HG02678 (cell line): ENCODE results near the gene GOT2.
"Not testable (repeated sequence)": the region's sequence is repeated elsewhere in the genome, so short reads cannot be mapped to it uniquely, and the experiment has no call there.

Experiments used
- ATAC-seq: cut with Tn5 transposase; IDR thresholded peaks from one replicate; pipeline ENCODE4 v1.9.1; 2021; ENCODE audit warnings: mild to moderate bottlenecking, moderate library complexity; ENCODE audit not compliant: unreplicated experiment

Gene GOT2

GRCh38 chr16:58733671-58734458 lies at the start of gene GOT2:
TSS of gene GOT2 (minus strand) at chr16:58734316. CDS start at chr16:58734228, 88 bp downstream.
- peak; percentile 96 for ATAC-seq

- not testable (repeated sequence) for ATAC-seq
These were observed 45.2 kb upstream of the GOT2 start for GRCh38 chr16:58779291-58779690.

GRCh38 chr16:58773870-58774269 lies 39.8 kb upstream of the GOT2 start:
- no peak for ATAC-seq

GRCh38 chr16:58768145-58768544 lies 34.0 kb upstream of the GOT2 start:
- ATAC-seq = no peak

DNA sequence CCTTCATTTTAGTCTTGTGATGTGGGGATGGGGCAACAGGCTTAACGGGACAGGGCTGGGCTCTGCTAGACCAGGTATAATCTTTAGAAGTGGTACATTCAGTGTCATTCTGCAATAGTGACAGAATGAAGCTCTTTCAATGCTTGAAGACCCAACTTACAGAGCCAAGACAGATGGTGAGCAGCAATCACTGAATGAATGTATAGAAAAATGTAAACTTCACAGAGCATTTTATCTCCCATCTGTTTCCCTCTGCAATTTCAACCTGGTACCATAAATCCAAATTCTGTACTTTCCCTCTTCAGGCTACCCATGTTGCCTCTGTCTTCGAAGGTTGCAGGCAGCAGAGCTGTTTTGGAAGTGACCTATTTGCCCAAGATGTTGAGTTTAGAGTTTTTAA lies 33.5 kb upstream of the GOT2 start:
- ATAC-seq = no peak

GRCh38 chr16:58756650-58757332 lies 22.7 kb upstream of the GOT2 start:
- no peak for ATAC-seq

DNA sequence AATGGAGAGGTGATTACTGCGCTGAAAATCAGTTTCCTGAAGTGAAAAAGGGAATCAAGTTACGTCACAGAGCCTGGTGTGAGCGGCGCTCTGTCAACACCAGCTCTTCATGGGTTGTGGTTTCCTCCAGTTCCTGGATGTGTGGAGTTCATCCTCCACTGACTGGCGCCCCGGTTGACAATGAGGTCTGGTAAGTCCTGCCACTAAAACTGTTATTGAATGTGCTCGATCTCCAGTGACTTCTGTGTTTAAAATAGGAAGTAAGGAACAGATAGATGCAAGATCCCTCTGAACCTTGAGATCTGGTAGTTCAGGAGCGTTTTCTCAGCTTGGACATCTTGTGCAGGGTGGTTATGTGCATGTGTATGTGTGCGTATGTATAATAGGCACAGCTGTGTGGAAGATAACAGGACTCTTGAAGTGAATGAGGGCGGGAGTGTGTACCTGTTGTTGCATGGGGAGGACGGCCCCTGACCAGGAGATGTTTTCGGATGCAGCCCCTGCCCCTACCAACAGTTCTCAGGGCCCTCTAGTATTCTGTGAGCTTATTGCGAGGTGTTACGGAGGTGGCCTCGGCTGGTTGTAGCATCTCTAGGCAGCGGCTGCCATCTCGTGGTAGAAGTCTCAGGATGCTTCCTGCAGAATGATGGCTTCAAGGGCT lies 22.0 kb upstream of the GOT2 start:
- peak; percentile 92 for ATAC-seq

DNA sequence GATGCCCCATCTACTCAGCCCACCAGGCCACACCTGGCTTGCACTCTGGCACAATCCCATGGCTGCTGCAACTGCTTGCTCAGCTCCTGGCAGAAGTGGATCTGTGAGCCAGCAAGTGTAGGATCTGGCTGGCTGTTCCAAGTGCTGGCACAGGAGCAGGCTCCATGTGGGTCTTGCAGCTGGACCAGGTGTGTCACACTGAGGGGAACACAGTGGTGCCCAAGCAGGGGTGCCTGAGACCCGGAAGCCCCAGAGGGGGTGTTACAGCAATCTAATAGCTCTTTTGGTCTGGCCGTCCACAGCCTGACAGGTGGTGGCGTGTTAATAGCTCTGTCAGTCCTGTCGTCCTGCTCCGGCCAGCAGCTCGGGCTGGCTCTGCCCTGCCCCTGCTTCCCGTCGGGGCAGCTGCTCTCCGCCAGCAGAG lies 19.6 kb upstream of the GOT2 start:
- no peak for ATAC-seq

DNA sequence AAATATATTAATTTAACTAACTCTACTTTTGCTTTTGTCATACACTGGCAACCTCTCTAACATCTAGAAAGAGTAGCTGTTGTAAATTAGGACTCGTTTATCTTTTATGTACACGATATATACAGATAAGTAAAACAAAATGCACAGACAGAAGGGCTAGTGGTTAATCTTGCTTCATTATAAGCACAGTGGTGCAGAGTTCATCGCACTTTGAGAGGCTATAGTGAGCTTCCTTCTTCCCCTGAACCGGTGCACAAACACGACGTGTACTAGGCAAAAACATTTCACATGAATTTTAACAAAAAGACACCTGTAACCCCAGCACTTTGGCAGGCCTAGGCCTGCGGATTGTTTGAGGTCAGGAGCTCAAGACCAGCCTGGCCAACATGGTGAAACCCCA lies 10.4 kb upstream of the GOT2 start:
- no peak for ATAC-seq

GRCh38 chr16:58741976-58742375 lies 7.9 kb upstream of the GOT2 start:
- no peak for ATAC-seq

GRCh38 chr16:58741166-58741565 lies 7.0 kb upstream of the GOT2 start:
- ATAC-seq = no peak

- no peak for ATAC-seq
These were observed 4.7 kb upstream of the GOT2 start for GRCh38 chr16:58738672-58739296.

DNA sequence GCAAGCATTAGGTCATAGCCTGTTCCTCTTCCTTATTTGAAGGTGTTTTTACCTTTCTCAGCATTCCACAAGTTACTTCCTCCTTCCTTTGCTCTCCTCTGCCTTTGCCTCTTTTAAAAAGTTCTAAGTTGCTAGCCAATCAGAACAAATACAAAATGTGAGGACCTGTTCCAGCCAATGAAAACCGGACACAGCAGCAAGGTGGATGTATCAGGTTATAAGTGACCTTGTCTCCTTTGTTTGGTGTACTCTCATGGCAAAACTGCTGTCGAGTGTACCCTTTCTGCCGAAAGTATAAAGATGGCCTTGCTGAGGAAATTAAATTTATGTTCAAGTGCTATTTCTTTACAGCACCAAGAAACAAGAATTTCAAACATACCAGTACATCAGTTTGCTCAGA lies 2.2 kb upstream of the GOT2 start:
- not testable (repeated sequence) for ATAC-seq

DNA sequence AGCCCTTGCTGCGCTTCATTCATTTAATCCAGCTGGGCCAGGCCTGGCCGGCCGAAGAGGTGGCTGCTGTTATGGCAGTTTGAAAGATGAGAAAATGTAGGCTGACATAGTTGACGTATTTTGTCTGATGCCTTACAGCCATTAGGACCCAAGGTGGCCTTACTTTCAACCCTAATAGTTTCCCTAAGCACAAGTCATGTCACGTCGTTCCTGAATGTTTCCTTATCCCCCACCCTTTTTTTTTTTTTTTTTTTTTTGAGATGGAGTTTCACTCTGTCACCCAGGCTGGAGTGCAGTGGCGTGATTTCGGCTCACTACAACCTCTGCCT lies 307 bp upstream of the GOT2 start:
- ATAC-seq = no peak

DNA sequence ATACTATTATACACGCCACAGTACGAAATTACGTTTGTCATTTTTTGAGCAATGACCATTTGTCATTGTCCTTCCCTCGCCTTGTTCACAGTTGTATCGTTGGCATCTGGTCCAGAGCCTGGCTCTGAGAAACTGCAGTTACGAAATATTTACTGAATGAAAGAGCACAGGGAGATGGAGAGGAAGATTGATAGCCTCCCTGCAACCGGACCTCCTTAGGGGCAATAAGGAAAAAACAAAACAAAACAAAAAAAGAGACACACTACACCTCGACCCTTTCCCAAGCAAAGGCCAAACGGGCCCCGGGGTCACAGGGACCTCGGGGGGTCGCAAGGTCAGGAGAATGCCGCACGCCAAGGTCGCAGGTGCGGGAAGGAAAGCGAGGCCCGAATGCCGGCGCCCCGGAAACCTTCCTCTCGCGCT lies 857 bp downstream of the GOT2 start:
- no peak for ATAC-seq

DNA sequence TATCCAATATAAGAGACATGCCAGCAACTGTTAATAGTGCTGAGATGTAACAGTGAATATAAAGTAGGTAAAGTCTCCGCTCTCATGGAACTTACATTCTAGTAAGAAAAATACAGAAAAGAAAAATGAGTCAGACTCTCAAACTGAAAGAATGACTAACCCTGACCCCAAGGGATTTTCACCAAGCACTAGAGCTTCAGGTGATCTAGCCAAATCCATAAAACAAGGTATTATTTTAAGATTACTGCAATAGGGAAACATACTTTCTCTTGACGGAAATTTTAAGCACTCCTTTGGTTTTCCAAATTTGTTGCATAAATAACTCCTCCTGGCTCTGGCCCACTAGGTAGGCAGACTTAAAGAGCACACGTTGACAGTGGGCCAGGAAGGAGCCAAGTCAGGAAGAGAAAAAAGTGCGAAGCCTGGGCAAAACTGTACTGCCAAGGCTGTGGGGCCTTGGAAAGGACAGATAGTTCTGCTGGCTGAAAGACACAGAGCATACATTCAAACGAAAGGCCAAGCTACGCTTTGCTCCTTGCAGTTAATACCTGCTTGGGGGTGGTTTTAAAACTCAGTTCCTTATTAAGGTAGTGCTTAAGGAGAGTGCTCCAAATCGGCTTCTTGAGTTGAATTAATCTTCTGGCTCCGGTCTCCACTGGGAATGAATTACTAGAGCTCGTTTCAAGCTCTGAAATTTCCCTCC lies 1.4 kb downstream of the GOT2 start:
- ATAC-seq = peak; percentile 38

DNA sequence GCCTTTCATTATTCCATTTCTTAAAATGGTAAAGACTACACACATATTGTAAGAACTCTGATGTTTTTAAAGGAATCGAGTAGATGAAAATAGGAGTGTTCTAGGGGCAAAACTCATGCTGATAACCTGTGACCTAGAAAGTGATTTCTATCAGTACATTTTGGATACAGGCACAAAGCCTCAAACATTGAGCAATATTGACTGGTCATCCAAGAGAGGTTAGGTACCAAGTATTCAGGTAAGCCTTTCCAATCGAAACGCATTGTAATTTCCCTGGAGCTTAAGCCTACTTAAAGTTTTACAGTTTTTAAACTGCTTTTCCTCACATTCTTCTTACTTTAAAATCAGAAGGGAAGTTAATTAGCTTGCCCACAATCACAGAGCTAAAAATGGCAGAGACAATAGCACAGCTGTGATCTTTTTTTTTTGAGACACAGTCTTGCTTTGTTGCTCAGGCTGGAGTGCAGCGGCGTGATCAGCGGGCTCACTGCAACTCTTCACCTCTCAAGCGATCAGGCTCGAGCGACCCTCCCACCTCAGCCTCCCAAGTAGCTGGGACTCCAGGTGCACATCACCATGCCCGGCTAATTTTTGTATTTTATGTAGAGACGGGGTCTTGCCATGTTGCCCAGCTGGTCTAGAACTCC lies 3.3 kb downstream of the GOT2 start:
- no peak for ATAC-seq

GRCh38 chr16:58727796-58728568 lies 6.1 kb downstream of the GOT2 start:
- ATAC-seq = no peak

- no peak for ATAC-seq
These were observed 6.9 kb downstream of the GOT2 start for GRCh38 chr16:58727028-58727781.
